Chondrocyte (in vitro differentiated cells): ENCODE results near the gene SLC6A18. TPM values are rescaled to one million over a fixed set of nuclear protein-coding genes. Genes with fewer than 3 reads are reported as not detected.

Experiments
- DNase-seq: peaks from one replicate; pipeline ENCODE4 v3.0.0; 2021; ENCODE audit warnings: mixed read lengths, low spot score
- H3K27ac Mint-ChIP-seq: one replicate; pipeline ENCODE4 v1.8.0; 2021; ENCODE audit warnings: mild to moderate bottlenecking, moderate library complexity, mixed read lengths; ENCODE audit not compliant: unreplicated experiment
- H3K27me3 Mint-ChIP-seq: 2 replicates; pipeline ENCODE4 v1.8.0; 2021; ENCODE audit warnings: low read depth, mixed read lengths
- H3K36me3 Mint-ChIP-seq: 2 replicates; pipeline ENCODE4 v1.8.0; 2021; ENCODE audit warnings: low read depth, mixed read lengths
- H3K4me1 Mint-ChIP-seq: 2 replicates; pipeline ENCODE4 v1.8.0; 2021; ENCODE audit warnings: low read depth, mild to moderate bottlenecking, mixed read lengths
- H3K4me3 Mint-ChIP-seq: one replicate; pipeline ENCODE4 v1.8.0; 2021; ENCODE audit warnings: mild to moderate bottlenecking, moderate library complexity, mixed read lengths; ENCODE audit not compliant: unreplicated experiment
- H3K9me3 Mint-ChIP-seq: 2 replicates; pipeline ENCODE4 v1.8.0; 2021; ENCODE audit warnings: low read depth, mixed read lengths
- CTCF ChIP-seq: fragments of 200-600 bp; sonication (generic); IDR thresholded peaks from 2 replicates; pipeline ENCODE4 v1.5.0; 2021; ENCODE audit warnings: antibody characterized with exemption, mild to moderate bottlenecking, moderate library complexity
- total RNA-seq: library from RNA; stranded (reverse); gene quantifications from 3 replicates; pipeline ENCODE4 v1.2.1, GENCODE V29; 2021

Gene SLC6A18
- total RNA-seq, 1 donor from 2014 or later: not detected

DNA sequence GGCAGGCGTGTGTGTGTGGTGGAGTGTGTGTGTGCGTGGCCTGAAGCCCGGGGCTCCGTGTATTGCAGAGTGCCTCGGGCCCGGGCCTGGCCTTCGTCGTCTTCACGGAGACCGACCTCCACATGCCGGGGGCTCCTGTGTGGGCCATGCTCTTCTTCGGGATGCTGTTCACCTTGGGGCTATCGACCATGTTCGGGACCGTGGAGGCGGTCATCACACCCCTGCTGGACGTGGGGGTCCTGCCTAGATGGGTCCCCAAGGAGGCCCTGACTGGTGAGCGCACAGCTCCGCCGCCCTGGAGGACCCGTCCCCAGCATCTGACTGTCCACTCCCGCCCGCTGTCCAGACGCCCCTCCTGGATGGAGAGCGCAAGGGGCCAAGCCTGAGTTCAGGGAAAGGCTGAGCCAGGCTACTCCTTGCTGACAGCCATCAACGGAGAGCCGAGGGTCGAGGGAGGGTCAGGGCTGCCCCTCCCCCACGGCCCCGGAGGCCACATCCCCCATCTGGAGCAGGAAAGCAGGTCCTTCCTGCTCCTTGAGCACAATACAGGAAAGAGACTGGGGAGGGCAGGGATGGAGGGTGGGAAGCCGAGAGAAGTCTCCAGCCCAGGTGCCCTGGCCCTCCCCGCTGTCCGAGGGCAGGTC lies 18.4 kb downstream of the SLC6A18 start:
- no peak overlapping the region for H3K27ac Mint-ChIP-seq
- TF ChIP-seq CTCF: no peak
- H3K9me3 Mint-ChIP-seq: no peaks in the 10 kb centered on the region
- no peaks in the 10 kb centered on the region for H3K4me1 Mint-ChIP-seq
- H3K4me3 Mint-ChIP-seq: no peak overlapping the region
- DNase-seq: no peak
- H3K36me3 Mint-ChIP-seq: no peaks in the 10 kb centered on the region
- peaks cover 20% of the 10 kb centered on the region for H3K27me3 Mint-ChIP-seq

DNA sequence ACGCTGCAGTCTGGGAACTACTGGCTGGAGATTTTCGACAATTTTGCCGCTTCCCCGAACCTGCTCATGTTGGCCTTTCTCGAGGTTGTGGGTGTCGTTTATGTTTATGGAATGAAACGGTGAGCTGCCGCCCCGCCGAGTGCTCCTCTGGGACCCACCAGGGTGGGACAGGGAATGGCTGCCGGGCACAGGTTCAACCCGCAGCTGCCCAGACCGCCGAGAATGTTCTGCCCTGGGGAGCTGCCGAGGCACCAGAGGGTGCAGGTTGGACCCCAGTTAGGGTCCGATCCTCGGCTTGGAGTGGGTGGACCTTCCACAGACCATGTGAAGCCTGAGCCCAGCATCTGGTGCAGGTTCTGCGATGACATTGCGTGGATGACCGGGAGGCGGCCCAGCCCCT lies 19.1 kb downstream of the SLC6A18 start:
- no peak for TF ChIP-seq CTCF
- peaks cover 23% of the 10 kb centered on the region for H3K27me3 Mint-ChIP-seq
- H3K27ac Mint-ChIP-seq: no peak overlapping the region
- H3K4me1 Mint-ChIP-seq: no peaks in the 10 kb centered on the region
- H3K36me3 Mint-ChIP-seq: no peaks in the 10 kb centered on the region
- DNase-seq: no peak
- H3K4me3 Mint-ChIP-seq: no peak overlapping the region
- H3K9me3 Mint-ChIP-seq: no peaks in the 10 kb centered on the region

DNA sequence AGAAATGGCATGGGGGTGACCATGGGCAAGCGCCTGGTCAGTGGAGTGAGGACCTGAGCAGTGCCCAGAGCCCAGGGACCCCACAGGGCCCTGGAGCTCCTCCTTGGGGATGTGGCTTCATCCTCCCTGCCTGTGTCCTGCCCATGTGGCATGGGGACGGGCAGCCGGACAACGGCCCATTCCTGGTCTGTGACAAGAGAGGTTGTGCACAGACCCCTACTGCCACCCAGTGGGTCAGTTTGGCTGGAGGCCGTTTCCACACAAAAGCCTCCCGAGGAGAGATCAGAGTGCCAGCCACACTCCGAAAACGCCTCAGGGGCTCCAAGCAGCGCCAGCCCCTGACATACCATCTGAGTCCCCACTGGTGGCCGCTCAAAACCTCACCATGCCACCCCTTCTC lies 19.8 kb downstream of the SLC6A18 start:
- Mint-ChIP-seq H3K27ac (no peak overlapping the region), H3K36me3 (no peaks in the 10 kb centered on the region), H3K4me1 (no peaks in the 10 kb centered on the region), H3K4me3 (no peak overlapping the region), H3K27me3 (peaks cover 25% of the 10 kb centered on the region), H3K9me3 (no peaks in the 10 kb centered on the region)
- TF ChIP-seq CTCF: peak; percentile 20
- no peak for DNase-seq

DNA sequence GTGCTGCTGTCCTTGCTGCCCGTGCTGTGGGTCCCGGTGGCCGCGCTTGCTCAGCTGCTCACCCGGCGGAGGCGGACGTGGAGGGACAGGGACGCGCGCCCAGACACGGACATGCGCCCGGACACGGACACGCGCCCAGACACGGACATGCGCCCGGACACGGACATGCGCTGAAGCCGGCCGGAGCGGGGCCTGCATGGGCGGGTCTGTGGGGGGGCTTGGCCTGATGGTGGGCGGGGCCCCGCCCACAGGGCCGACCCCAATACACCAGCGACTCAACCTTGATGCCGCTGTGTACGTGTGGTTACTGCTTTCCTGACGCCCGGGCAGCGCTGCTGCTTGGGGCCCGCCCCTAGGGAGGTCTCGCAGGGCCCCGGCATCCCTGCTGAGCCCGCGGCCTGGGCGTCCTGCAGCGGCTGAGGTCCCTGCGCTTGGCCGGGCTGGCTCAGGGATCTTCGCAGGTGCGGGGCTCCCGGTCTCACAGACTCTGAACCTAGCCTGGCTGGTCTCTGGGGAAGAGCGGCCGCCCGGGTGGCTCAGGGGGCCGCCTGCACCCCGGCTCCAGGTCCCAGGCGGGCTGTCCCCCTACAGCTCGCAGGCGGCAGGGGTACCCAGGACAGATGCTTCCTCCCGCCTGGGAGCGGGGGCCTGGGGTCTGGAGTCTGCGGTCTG lies 20.9 kb downstream of the SLC6A18 start:
- no peak for TF ChIP-seq CTCF
- Mint-ChIP-seq H3K4me1 (no peaks in the 10 kb centered on the region), H3K4me3 (no peak overlapping the region), H3K27me3 (peaks cover 23% of the 10 kb centered on the region), H3K27ac (no peak overlapping the region), H3K36me3 (no peaks in the 10 kb centered on the region), H3K9me3 (no peaks in the 10 kb centered on the region)
- no peak for DNase-seq

- H3K4me3 Mint-ChIP-seq: no peak overlapping the region
- DNase-seq: no peak
- H3K27me3 Mint-ChIP-seq: peaks cover 16% of the 10 kb centered on the region
- no peaks in the 10 kb centered on the region for H3K4me1 Mint-ChIP-seq
- no peaks in the 10 kb centered on the region for H3K36me3 Mint-ChIP-seq
- no peak overlapping the region for H3K27ac Mint-ChIP-seq
- no peaks in the 10 kb centered on the region for H3K9me3 Mint-ChIP-seq
- TF ChIP-seq CTCF: no peak
Measured at GRCh38 chr5:1246711-1247431, 21.7 kb downstream of the SLC6A18 start.
